Vagina (tissue), 2 donors: ENCODE results near the gene TMEM52. TPM values are rescaled to one million over a fixed set of nuclear protein-coding genes. Genes with fewer than 3 reads are reported as not detected.

ENCODE experiments used
- DNase-seq, 2 donors: peaks; one replicate each; pipeline ENCODE4 v3.0.0-alpha.2; 2017; ENCODE audit errors: extremely low spot score in 2 of 2
- H3K27ac ChIP-seq: fragments of 200-600 bp; sonication (generic); one replicate; pipeline ENCODE4 v1.5.1; 2019
- H3K27me3 ChIP-seq: fragments of 200-600 bp; sonication (generic); one replicate; pipeline ENCODE4 v1.5.1; 2019
- H3K36me3 ChIP-seq, 2 donors: fragments of 200-600 bp; sonication (generic); one replicate each; pipeline ENCODE4 v1.5.1; 2017 to 2019
- H3K4me1 ChIP-seq: fragments of 200-600 bp; sonication (generic); one replicate; pipeline ENCODE4 v1.5.1; 2019
- H3K4me3 ChIP-seq, 2 donors: fragments of 200-600 bp; sonication (generic); 1 replicate in 1 of 2; 2 replicates in 1 of 2; pipeline ENCODE4 v1.5.1; 2016 to 2019
- H3K9me3 ChIP-seq: fragments of 200-600 bp; sonication (generic); one replicate; pipeline ENCODE4 v1.5.1; 2019
- CTCF ChIP-seq, 3 experiments: fragments of 450-650 bp in 2 of 3; fragments of 200-600 bp in 1 of 3; sonication (generic) in 1 of 3; IDR thresholded peaks; one replicate each; pipeline ENCODE4 v1.5.1; 2017 to 2019; ENCODE audit warnings: antibody characterized with exemption in 3 of 3, mild to moderate bottlenecking in 2 of 3, moderate library complexity in 2 of 3
- POLR2A ChIP-seq, 2 donors: fragments of 450-650 bp; IDR thresholded peaks; one replicate each; pipeline ENCODE4 v1.6.1; 2017; ENCODE audit warnings: antibody characterized with exemption in 2 of 2, mild to moderate bottlenecking in 2 of 2, moderate library complexity in 2 of 2
- POLR2AphosphoS5 ChIP-seq, 2 donors: sonication (generic); formaldehyde crosslinking; IDR thresholded peaks; one replicate each; pipeline ENCODE4 v1.9.0; 2017; ENCODE audit warnings: antibody characterized with exemption in 2 of 2, mild to moderate bottlenecking in 2 of 2, low read depth in 1 of 2; ENCODE audit not compliant: insufficient read depth in 1 of 2
- intact Hi-C: fragments of 100-400 bp; cut with DNase I; formaldehyde crosslinking; loops from one replicate; pipeline ENCODE4 v1.15.1; 2023
- total RNA-seq: library from RNA; depleted of rRNA; stranded (reverse); fragments of >200 nt; gene quantifications from one replicate; pipeline ENCODE4 v1.2.3, GENCODE V29; 2016

Gene TMEM52
- total RNA-seq, 1 donor from 2014 or later, result 5.9 TPM

- Histone ChIP-seq H3K36me3 (no peaks in the 10 kb centered on the region), H3K27ac (no peak overlapping the region), H3K4me3 (no peak overlapping the region), H3K27me3 (no peaks in the 10 kb centered on the region), H3K9me3 (no peaks in the 10 kb centered on the region), H3K4me1 (peaks cover 94% of the 10 kb centered on the region)
- no peak for DNase-seq
- intact Hi-C loops, result no loop called here
- no peak for TF ChIP-seq POLR2AphosphoS5 (IDR thresholded peaks at IDR 0.05; ENCODE audit: insufficient read depth in 1 of 2, low read depth in 1 of 2)
Observed at GRCh38 chr1:1876335-1876930, 42.6 kb downstream of the TMEM52 start.

GRCh38 chr1:1875932-1876331 lies 43.1 kb downstream of the TMEM52 start:
- H3K27me3 ChIP-seq, result no peaks in the 10 kb centered on the region
- no peak overlapping the region for H3K4me3 ChIP-seq
- H3K4me1 ChIP-seq, result peaks cover 91% of the 10 kb centered on the region
- intact Hi-C loops, result no loop called here
- TF ChIP-seq POLR2A (IDR thresholded peaks at IDR 0.05) (no peak), CTCF (IDR thresholded peaks at IDR 0.05) (no peak)
- H3K36me3 ChIP-seq, result no peaks in the 10 kb centered on the region
- DNase-seq, result no peak
- H3K27ac ChIP-seq, result no peak overlapping the region
- H3K9me3 ChIP-seq, result no peaks in the 10 kb centered on the region

- H3K36me3 ChIP-seq, result no peaks in the 10 kb centered on the region
- H3K27ac ChIP-seq, result no peak overlapping the region
- no peaks in the 10 kb centered on the region for H3K9me3 ChIP-seq
- no peak overlapping the region for H3K4me3 ChIP-seq
- no peak for DNase-seq
- peaks cover 88% of the 10 kb centered on the region for H3K4me1 ChIP-seq
- TF ChIP-seq CTCF (IDR thresholded peaks at IDR 0.05), result no peak
- no peak for TF ChIP-seq POLR2AphosphoS5 (IDR thresholded peaks at IDR 0.05; ENCODE audit: insufficient read depth in 1 of 2, low read depth in 1 of 2)
- H3K27me3 ChIP-seq, result no peaks in the 10 kb centered on the region
- intact Hi-C loops, result no loop called here
Observed at GRCh38 chr1:1874901-1875300, 44.2 kb downstream of the TMEM52 start.

GRCh38 chr1:1873186-1873585 lies 45.9 kb downstream of the TMEM52 start:
- TF ChIP-seq CTCF (IDR thresholded peaks at IDR 0.05), result no peak
- no peak for TF ChIP-seq POLR2AphosphoS5 (IDR thresholded peaks at IDR 0.05; ENCODE audit: insufficient read depth in 1 of 2, low read depth in 1 of 2)
- no peak for TF ChIP-seq POLR2A (IDR thresholded peaks at IDR 0.05)
- Histone ChIP-seq H3K36me3 (no peaks in the 10 kb centered on the region), H3K4me1 (peaks cover 80% of the 10 kb centered on the region), H3K27me3 (no peaks in the 10 kb centered on the region), H3K9me3 (no peaks in the 10 kb centered on the region), H3K4me3 (no peak overlapping the region), H3K27ac (no peak overlapping the region)
- DNase-seq, result no peak
- intact Hi-C loops, result no loop called here

GRCh38 chr1:1872329-1872994 lies 46.6 kb downstream of the TMEM52 start:
- Histone ChIP-seq H3K9me3 (no peaks in the 10 kb centered on the region), H3K27ac (no peak overlapping the region), H3K4me1 (peaks cover 79% of the 10 kb centered on the region), H3K27me3 (no peaks in the 10 kb centered on the region), H3K4me3 (no peak overlapping the region), H3K36me3 (no peaks in the 10 kb centered on the region)
- no peak for DNase-seq
- TF ChIP-seq POLR2AphosphoS5 (IDR thresholded peaks at IDR 0.05; ENCODE audit: insufficient read depth in 1 of 2, low read depth in 1 of 2) (no peak), CTCF (IDR thresholded peaks at IDR 0.05) (no peak), POLR2A (IDR thresholded peaks at IDR 0.05) (no peak)
- intact Hi-C loops, result no loop called here
